ENCODE measurements around the gene KCNQ5.

Gene KCNQ5

DNA sequence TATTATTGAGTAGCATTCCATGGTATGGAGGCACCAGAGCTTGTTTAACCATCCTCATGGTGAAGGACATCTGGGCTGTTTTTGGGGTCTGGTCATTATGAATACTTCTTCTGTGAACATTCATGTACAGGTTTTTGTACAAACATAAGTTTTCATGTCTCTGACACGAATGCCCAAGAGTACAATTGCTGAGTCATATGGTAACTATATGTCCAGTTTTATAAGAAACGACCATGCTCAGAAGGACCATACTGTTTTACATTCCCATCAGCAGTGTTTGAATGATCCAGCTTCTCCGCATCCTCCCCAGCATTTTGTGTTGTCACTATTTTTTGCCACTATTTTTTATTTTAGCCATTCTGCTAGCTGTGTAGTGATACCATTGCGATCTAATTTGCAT, 414.8 kb downstream of the KCNQ5 start:
- Mint-ChIP-seq H3K4me1 (no peaks in the 10 kb centered on the region), H3K36me3 (ENCODE audit: low read depth) (peaks cover 16% of the 10 kb centered on the region), H3K9me3 (peaks cover 27% of the 10 kb centered on the region), H3K27ac (no peak overlapping the region), H3K27me3 (ENCODE audit: low read depth, poor library complexity) (no peaks in the 10 kb centered on the region), H3K4me3 (no peak overlapping the region)
- DNase-seq, result no peak
- TF ChIP-seq, protein P1, sequence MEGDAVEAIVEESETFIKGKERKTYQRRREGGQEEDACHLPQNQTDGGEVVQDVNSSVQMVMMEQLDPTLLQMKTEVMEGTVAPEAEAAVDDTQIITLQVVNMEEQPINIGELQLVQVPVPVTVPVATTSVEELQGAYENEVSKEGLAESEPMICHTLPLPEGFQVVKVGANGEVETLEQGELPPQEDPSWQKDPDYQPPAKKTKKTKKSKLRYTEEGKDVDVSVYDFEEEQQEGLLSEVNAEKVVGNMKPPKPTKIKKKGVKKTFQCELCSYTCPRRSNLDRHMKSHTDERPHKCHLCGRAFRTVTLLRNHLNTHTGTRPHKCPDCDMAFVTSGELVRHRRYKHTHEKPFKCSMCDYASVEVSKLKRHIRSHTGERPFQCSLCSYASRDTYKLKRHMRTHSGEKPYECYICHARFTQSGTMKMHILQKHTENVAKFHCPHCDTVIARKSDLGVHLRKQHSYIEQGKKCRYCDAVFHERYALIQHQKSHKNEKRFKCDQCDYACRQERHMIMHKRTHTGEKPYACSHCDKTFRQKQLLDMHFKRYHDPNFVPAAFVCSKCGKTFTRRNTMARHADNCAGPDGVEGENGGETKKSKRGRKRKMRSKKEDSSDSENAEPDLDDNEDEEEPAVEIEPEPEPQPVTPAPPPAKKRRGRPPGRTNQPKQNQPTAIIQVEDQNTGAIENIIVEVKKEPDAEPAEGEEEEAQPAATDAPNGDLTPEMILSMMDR (IDR thresholded peaks at IDR 0.05), result no peak

DNA sequence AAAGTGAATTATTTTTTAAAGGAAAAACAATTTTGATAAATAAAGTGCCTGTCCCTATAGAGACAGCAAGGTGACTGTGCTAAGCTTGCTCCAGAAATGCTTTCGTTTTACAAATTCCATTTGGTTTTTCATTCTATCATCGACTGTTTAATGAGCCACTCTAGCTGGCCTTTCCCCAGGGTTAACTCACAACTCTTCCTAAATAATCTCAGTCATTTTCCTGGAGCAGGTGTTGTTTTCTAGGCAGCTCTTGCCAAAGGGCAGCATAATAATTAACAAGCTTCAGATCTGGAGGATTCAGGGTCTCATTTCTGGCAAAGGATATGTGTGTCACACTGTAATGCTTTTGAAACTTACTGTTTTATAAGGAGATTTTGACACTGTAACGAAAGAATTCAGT, 419.2 kb downstream of the KCNQ5 start:
- no peak overlapping the region for H3K4me3 Mint-ChIP-seq
- no peak for DNase-seq
- H3K27ac Mint-ChIP-seq, result no peak overlapping the region
- peaks cover 26% of the 10 kb centered on the region for H3K9me3 Mint-ChIP-seq
- peaks cover 16% of the 10 kb centered on the region for H3K36me3 Mint-ChIP-seq (ENCODE audit: low read depth)
- peaks cover 29% of the 10 kb centered on the region for H3K4me1 Mint-ChIP-seq
- TF ChIP-seq, protein P1 (IDR thresholded peaks at IDR 0.05), result no peak
- no peaks in the 10 kb centered on the region for H3K27me3 Mint-ChIP-seq (ENCODE audit: low read depth, poor library complexity)

GRCh38 chr6:73042892-73043291, 421.0 kb downstream of the KCNQ5 start:
- Mint-ChIP-seq H3K9me3 (peaks cover 19% of the 10 kb centered on the region), H3K36me3 (ENCODE audit: low read depth) (peaks cover 12% of the 10 kb centered on the region), H3K27me3 (ENCODE audit: low read depth, poor library complexity) (no peaks in the 10 kb centered on the region), H3K27ac (no peak overlapping the region), H3K4me3 (no peak overlapping the region), H3K4me1 (peaks cover 31% of the 10 kb centered on the region)
- TF ChIP-seq, protein P1 (IDR thresholded peaks at IDR 0.05), result no peak
- DNase-seq, result no peak

DNA sequence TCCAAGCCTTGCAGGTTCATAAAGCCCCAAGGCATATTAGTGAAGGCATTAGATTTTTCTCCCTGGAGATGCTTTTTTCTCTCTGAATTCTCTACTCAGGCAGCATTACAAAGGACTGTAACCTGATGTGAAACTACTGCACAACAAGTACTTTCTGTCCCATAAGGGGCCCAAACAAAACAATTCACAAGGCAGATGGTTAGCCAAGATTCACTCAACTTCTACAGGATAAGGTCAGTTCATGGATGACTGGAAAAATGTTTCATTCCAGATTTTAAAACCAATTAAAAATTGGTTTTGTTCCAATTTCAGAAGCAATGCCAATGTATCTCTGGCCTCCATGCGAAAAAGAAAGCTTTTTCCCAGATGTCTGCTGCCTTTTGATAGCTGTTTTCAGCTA, 421.6 kb downstream of the KCNQ5 start:
- H3K9me3 Mint-ChIP-seq, result peaks cover 16% of the 10 kb centered on the region

GRCh38 chr6:73045609-73046008, 423.7 kb downstream of the KCNQ5 start:
- Mint-ChIP-seq H3K27ac (no peak overlapping the region), H3K9me3 (no peaks in the 10 kb centered on the region), H3K36me3 (ENCODE audit: low read depth) (no peaks in the 10 kb centered on the region), H3K27me3 (ENCODE audit: low read depth, poor library complexity) (no peaks in the 10 kb centered on the region), H3K4me3 (no peak overlapping the region), H3K4me1 (peaks cover 40% of the 10 kb centered on the region)
- DNase-seq, result no peak
- TF ChIP-seq, protein P1 (IDR thresholded peaks at IDR 0.05), result no peak

More for the DNA sequence above, 421.6 kb downstream of the KCNQ5 start:
- peaks cover 31% of the 10 kb centered on the region for H3K4me1 Mint-ChIP-seq
- no peak overlapping the region for H3K4me3 Mint-ChIP-seq
- H3K27me3 Mint-ChIP-seq (ENCODE audit: low read depth, poor library complexity), result no peaks in the 10 kb centered on the region
- DNase-seq, result no peak
- H3K27ac Mint-ChIP-seq, result no peak overlapping the region
- H3K36me3 Mint-ChIP-seq (ENCODE audit: low read depth), result peaks cover 12% of the 10 kb centered on the region
- TF ChIP-seq, protein P1 (IDR thresholded peaks at IDR 0.05), result no peak

DNA sequence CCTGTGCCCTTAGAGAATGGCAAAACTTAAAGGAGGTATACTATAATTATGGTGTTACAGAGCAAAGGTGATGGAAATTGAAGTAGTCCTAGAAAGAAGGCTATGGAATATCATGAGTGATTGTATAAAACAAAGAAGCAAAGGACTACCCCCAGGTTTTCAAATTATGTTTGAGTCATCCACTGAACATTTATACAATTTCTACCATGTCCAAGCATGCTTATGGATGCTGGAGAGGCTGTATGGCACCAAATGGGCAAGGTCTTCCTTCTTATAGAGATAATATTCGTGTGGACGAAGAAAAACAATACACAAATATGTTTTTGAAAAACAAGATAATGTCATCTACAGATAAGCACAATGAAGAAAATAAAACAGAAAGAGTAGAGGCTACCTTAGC, 425.9 kb downstream of the KCNQ5 start:
- H3K36me3 Mint-ChIP-seq (ENCODE audit: low read depth), result no peaks in the 10 kb centered on the region
- peaks cover 40% of the 10 kb centered on the region for H3K4me1 Mint-ChIP-seq
- peak overlapping the region; percentile 13 for H3K27ac Mint-ChIP-seq
- TF ChIP-seq, protein P1 (IDR thresholded peaks at IDR 0.05), result no peak
- H3K4me3 Mint-ChIP-seq, result no peak overlapping the region
- no peak for DNase-seq
- peaks cover 5% of the 10 kb centered on the region for H3K27me3 Mint-ChIP-seq (ENCODE audit: low read depth, poor library complexity)
- H3K9me3 Mint-ChIP-seq, result no peaks in the 10 kb centered on the region
